ENCODE results near the gene UBE2J2. TPM values are rescaled to one million over a fixed set of nuclear protein-coding genes. Genes with fewer than 3 reads are reported as not detected.

Gene UBE2J2
- total and polyA plus RNA-seq, 2 of the 13 experiments (the other 11 are each of a cell fraction or from before 2014, with no cell fraction given), result 25.4 to 29.4 TPM

DNA sequence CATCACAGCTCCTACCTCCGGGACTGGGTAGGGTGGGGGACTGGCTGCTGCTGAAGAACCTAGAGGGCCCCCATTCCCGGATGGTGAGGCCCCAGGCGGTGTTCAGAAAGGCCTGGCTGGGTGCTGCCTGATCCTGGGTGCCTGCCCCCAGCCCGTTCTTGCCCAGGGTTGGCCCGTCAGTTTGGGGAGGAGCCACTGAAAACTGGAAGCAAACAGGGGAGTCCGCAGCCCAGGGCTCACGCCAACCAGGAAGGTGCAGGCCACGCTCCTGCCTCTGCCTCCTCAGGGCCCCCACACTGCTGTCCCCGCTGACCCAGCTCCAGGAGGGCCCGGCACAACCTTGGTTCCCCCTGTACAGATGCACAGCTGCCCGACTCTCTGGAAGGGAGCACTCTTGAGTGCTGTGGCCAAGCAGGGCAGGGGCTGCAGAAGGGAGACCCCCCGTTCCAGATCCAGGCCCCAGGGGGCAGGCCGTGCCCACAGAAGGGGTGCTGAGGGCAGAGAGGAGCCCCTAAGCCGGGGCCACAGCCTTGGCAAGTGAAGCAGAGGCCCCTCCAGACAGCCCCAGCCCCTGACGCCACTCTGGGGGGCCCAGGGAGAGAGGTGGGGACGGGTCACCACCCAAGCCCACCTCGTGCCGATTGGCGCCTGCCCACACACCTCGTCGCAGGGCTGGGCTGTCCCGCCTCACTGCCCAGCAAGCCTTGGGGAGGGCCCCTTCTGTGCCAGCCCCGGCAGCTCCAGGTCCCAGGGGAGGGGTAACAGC, 32.6 kb downstream of the UBE2J2 start (continued):
- TF ChIP-seq FOXA1 (IDR thresholded peaks at IDR 0.05) (no peak), FOXA1 (CRISPR knock-in tag; IDR thresholded peaks at IDR 0.05) (no peak), RELA (CRISPR knock-in tag; IDR thresholded peaks at IDR 0.05) (no peak), PLRG1 (conservative IDR thresholded peaks at IDR 0.05) (no peak), KDM2A (CRISPR knock-in tag; IDR thresholded peaks at IDR 0.05; ENCODE audit: borderline replicate concordance, low read depth) (no peak), LCORL (IDR thresholded peaks at IDR 0.05) (no peak), LCORL (CRISPR knock-in tag; IDR thresholded peaks at IDR 0.05) (0 out of 2 replicates have a peak, but pooled peaks have one; percentile 28), RCOR2 (CRISPR knock-in tag; IDR thresholded peaks at IDR 0.05) (no peak), HNRNPLL (IDR thresholded peaks at IDR 0.05; ENCODE audit: low read depth, low read length, poor library complexity, severe bottlenecking) (peak; percentile 46), REPIN1 (CRISPR knock-in tag; IDR thresholded peaks at IDR 0.05; ENCODE audit: borderline replicate concordance, low read depth) (no peak), AGO1 (IDR thresholded peaks at IDR 0.05; ENCODE audit: low read depth, low read length, poor library complexity, severe bottlenecking) (no peak), ZNF451 (CRISPR knock-in tag; IDR thresholded peaks at IDR 0.05) (0 out of 2 replicates have a peak, but pooled peaks have one; percentile 29), MIER2 (CRISPR knock-in tag; IDR thresholded peaks at IDR 0.05) (no peak), ZNF350 (CRISPR knock-in tag; IDR thresholded peaks at IDR 0.05; ENCODE audit: borderline replicate concordance, low read depth) (no peak), GATAD1 (CRISPR knock-in tag; IDR thresholded peaks at IDR 0.05) (no peak), ZNF768 (CRISPR knock-in tag; IDR thresholded peaks at IDR 0.05) (no peak), HIVEP1 (CRISPR knock-in tag; IDR thresholded peaks at IDR 0.05) (no peak), KLF12 (CRISPR knock-in tag; IDR thresholded peaks at IDR 0.05; ENCODE audit: borderline replicate concordance) (no peak), ZFP82 (CRISPR knock-in tag; IDR thresholded peaks at IDR 0.05; ENCODE audit: borderline replicate concordance) (no peak)
- TF ChIP-seq, protein P1, sequence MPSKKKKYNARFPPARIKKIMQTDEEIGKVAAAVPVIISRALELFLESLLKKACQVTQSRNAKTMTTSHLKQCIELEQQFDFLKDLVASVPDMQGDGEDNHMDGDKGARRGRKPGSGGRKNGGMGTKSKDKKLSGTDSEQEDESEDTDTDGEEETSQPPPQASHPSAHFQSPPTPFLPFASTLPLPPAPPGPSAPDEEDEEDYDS (CRISPR knock-in tag; IDR thresholded peaks at IDR 0.05), result peak; percentile 91
- TF ChIP-seq, protein P2, sequence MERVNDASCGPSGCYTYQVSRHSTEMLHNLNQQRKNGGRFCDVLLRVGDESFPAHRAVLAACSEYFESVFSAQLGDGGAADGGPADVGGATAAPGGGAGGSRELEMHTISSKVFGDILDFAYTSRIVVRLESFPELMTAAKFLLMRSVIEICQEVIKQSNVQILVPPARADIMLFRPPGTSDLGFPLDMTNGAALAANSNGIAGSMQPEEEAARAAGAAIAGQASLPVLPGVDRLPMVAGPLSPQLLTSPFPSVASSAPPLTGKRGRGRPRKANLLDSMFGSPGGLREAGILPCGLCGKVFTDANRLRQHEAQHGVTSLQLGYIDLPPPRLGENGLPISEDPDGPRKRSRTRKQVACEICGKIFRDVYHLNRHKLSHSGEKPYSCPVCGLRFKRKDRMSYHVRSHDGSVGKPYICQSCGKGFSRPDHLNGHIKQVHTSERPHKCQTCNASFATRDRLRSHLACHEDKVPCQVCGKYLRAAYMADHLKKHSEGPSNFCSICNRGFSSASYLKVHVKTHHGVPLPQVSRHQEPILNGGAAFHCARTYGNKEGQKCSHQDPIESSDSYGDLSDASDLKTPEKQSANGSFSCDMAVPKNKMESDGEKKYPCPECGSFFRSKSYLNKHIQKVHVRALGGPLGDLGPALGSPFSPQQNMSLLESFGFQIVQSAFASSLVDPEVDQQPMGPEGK (CRISPR knock-in tag; IDR thresholded peaks at IDR 0.05), result peak; percentile 83
- TF ChIP-seq, protein P3, sequence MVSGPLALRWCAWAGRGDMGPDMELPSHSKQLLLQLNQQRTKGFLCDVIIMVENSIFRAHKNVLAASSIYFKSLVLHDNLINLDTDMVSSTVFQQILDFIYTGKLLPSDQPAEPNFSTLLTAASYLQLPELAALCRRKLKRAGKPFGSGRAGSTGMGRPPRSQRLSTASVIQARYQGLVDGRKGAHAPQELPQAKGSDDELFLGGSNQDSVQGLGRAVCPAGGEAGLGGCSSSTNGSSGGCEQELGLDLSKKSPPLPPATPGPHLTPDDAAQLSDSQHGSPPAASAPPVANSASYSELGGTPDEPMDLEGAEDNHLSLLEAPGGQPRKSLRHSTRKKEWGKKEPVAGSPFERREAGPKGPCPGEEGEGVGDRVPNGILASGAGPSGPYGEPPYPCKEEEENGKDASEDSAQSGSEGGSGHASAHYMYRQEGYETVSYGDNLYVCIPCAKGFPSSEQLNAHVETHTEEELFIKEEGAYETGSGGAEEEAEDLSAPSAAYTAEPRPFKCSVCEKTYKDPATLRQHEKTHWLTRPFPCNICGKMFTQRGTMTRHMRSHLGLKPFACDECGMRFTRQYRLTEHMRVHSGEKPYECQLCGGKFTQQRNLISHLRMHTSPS (CRISPR knock-in tag; IDR thresholded peaks at IDR 0.05; ENCODE audit: low read depth), result peak; percentile 72
- TF ChIP-seq, protein P4, sequence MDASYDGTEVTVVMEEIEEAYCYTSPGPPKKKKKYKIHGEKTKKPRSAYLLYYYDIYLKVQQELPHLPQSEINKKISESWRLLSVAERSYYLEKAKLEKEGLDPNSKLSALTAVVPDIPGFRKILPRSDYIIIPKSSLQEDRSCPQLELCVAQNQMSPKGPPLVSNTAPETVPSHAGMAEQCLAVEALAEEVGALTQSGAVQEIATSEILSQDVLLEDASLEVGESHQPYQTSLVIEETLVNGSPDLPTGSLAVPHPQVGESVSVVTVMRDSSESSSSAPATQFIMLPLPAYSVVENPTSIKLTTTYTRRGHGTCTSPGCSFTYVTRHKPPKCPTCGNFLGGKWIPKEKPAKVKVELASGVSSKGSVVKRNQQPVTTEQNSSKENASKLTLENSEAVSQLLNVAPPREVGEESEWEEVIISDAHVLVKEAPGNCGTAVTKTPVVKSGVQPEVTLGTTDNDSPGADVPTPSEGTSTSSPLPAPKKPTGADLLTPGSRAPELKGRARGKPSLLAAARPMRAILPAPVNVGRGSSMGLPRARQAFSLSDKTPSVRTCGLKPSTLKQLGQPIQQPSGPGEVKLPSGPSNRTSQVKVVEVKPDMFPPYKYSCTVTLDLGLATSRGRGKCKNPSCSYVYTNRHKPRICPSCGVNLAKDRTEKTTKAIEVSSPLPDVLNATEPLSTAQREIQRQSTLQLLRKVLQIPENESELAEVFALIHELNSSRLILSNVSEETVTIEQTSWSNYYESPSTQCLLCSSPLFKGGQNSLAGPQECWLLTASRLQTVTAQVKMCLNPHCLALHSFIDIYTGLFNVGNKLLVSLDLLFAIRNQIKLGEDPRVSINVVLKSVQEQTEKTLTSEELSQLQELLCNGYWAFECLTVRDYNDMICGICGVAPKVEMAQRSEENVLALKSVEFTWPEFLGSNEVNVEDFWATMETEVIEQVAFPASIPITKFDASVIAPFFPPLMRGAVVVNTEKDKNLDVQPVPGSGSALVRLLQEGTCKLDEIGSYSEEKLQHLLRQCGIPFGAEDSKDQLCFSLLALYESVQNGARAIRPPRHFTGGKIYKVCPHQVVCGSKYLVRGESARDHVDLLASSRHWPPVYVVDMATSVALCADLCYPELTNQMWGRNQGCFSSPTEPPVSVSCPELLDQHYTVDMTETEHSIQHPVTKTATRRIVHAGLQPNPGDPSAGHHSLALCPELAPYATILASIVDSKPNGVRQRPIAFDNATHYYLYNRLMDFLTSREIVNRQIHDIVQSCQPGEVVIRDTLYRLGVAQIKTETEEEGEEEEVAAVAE (CRISPR knock-in tag; IDR thresholded peaks at IDR 0.05; ENCODE audit: borderline replicate concordance), result 0 out of 2 replicates have a peak, but pooled peaks have one; percentile 33

Measured in HepG2 (cell line).